Activated gamma-delta T cell treated with anti-CD3 and anti-CD28 coated beads, Interleukin-2, amount 50 U/mL, for 16 hours (primary cell): ENCODE data around the gene PRKCZ.

Experiments
- DNase-seq: peaks from one replicate; pipeline ENCODE4 v3.0.0-alpha.2; 2020; ENCODE audit warnings: low read depth

Gene PRKCZ

DNA sequence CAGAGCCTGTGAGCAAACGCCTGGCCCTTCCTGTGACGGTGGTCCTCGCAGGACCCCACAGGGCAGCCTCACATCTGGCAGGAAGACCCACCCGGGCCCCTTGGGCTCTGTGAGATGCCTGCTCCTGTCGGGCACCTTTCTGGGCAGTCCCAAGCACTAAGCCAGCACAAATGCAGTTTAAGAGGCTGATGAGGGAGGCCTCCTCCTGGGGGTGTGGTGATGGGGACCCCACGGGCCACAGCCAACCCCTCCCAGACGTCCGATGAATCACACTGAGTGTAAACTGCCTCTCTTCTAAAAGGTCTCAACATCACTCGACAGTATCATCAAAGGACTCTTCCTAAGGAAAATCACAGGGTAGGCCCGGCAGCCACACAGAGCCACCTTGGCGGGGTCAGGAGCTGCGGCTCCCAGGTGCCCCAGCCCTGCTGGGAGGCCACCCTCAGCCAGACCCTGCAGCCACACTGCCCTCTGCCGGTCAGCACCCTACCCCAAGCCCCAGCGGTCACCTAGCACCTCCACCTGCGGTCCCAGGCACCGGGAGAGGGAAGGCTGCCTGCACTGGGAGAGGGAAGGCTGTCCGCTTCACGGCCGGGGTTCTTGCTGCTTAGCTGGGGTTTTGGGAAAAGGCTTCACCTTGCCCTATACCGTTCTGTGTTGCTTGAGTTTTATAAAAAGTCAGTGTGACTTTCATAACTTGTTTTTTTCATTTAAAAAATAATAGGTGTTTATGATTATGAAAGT, 3.9 kb upstream of the PRKCZ start:
- DNase-seq = no peak

DNA sequence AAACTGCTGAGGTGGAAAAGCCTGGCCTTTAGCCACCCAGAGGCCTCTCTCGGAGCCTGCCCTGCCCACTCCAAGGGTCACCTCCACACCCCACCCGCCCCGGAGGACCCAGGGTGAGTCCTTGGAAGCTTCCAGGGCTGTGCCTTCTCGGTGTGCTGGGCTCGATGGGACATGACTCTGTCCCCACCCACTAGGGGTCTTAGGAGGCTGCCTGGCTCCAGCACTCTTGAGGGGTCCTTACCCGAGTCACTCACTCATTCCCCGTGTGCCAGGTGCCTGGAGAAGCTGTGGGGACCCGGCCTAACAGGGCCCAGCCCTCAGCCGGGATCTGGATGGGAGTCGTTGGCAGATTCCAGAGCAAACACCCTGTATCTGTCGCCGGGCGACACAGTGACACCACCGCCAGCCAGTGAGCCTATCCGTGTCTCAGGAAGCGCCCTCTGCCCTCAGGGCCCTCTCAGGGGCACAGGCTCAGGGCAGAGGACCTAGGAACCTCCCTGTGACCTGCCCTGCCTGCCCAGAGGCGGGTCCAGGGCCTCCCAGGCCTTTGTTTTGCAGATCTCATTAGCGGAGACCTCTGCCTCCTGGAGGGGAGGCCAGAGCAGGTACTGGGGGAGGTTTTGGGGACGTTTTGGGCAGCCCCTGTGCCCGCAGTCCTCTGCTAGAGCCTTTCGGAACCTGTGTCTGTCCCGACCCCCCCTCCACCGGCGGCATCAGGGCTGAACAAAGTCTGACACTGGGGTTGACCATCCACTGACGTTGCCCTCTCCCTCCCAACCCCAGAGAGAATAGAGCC, 3.1 kb upstream of the PRKCZ start:
- no peak for DNase-seq

DNA sequence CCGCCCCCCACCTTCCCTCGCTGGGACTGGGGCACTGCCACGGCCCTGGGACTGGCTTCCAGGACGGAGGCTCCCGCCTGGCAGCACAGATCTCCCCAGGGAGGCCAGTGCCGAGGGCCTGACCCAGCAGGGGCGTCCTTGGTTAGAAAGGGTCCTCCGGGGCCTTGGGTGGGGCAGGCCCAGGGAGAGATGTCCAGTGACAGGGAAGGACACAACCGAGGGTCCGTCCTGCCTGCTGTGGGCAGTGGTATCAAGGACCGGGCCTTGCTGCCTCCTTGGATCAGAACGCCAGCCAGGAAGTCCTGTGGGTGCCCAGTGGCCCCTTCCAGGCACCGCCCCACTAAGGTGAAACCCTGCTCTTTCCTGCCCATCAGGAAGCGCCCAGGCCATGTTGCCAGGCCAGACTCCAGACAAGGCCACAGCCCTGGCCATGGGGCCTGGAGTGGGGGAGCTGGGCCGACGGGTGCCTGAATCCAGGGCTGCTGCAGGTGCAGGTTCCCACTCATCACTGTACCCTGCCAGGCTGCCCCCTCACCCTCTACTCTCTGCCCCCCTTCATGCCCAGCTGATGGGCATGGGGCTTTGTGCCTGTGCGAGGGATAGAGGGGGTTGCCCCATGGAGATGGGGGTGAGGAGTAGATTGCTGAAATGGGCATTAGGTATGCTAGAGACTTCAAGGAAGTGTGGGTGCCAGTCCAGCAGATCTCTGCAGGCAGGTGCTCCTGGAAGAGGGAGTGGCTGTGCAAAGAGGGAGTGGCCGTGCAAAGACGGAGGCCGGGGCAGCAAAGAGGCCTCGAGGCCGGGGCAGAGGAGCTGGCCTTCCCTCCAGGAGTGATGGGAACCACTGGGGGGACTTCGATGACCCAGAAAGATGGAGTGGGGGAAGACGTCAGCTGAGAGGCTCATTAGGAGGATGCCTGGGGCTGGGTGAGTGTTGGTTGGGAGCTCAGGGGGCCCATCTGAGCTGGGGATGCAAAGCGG, 2.2 kb upstream of the PRKCZ start:
- no peak for DNase-seq

DNA sequence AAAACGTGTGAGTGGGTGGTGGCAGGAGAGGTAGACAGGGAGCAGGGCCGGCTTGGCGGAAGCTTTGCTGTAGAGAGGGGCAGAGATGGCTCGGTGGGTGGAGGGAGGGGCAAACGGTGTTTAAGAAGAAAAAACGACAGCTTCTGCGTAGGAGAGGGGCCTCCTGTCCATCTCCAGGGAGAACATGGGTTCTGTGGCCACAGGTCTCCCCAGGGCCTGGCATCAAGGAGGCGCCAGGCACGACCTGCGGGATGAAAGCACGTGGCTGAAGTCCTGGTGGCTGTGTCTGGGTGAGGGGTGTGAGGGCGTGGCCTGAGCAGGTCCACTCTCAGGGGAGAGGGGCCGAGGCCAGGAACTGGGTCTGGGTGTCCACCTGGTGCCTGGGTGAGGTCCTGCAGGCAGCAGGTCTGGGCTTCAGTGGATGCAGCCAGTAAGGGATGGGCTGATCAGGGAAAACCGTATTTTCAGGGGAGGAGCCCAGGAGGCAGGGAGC, 940 bp upstream of the PRKCZ start:
- DNase-seq = no peak

DNA sequence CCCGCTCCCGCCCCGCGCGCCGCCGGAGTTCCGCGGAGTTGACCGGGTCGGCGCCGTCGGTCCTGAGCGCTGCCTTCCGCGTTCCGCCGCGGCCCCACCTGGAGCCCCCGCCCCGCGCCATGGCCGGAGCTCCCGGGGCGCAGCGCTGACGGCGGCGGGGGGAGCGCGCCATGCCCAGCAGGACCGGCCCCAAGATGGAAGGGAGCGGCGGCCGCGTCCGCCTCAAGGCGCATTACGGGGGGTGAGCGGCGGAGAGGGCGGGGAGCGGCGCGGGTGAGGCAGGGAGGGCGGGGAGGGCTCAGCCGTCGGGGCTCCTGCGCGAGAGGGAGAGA, 216 bp downstream of the PRKCZ start:
- DNase-seq = no peak

DNA sequence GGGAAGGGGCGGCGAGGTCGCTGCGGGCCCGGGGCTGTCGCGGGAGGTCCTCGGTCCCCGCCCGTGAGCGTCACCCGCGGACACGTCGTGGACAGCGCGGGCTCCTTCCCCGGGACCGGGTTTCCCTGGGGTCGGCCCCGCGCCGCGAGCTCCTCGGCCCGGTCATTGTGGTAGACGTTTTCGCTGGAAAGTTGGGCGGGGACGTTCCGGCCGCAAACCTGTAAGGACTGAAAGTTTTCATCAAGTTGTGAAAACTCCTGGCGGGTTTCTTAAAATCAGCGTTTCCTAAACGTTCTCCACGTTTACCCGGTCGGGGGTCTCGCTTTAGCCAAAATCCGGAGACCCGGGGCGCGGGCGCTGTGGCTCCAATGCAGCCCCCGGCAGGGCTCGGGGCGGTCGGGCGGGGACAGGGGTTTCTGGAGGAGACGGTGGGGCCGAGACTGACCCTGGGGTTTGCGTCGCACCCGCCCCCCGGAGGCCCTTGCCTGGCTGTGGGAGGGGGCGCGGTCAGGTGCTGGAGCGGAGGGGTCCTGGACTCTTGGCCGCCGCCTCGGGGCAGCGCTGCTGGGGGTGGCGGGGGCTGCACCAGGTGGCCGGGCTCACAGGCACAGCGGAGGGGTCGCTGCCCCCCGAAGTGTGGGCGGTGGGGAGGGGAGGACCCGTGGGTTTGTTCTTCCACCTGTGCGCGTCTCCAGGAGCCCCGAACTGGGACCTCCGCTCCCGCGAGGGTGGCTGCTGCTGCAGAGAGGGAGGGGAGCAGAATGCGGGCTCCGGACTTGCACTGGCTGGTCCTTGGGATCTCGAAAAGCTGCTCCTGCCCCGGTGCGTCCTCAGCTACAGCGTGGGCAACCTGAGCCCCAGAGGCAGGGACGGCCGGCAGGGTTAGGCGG, 827 bp downstream of the PRKCZ start:
- no peak for DNase-seq

DNA sequence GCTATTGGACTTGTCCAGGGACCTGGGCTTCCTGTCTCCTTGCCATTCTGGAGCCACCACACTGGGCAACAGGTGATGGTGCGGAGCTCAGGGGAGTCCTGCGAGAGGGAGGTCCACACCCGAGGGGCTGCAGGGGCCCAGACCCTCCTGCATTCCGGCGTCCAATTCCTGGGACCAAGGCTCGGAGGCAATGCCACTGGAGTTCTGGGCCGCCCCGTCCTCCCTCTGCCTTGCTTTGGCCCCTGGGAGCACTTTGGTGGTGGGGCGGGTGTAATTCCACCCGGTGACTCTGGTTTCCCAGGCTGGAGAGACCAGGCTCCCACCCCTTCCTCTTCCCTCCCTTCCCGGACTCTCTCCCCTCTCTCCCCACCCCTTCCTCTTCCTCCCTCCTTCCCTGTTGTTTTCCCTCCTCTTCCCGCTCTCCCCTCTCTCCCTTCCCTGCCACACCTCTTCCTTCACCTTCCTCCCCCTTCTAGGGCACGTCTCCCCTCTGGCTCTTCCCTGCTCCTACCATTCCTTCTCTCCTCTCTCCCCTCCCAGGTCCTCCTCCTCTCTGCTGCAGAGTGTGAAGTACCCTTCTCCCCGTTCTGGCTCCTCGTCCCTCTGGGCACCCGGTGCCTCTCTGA, 2.0 kb downstream of the PRKCZ start:
- DNase-seq = no peak

DNA sequence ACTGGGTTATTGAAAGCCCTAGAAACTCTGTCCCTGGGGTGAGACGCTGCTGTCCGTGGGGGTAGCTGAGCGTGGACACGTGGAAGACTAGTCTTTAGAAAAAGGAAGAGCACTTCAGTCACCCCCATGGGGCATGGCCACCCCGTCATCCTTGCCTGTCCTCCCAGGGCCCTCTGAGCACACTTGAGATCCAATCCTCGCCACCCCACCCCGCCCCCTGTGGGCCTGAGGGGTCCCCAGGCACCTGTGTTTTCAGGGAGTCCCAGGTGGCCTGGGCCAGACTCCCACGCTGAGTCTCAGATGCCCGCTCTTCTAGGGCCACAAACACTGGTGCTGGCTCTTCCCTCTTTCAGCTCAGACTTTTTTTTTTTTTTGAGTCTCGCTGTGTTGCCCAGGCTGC, 2.5 kb downstream of the PRKCZ start:
- DNase-seq = no peak

DNA sequence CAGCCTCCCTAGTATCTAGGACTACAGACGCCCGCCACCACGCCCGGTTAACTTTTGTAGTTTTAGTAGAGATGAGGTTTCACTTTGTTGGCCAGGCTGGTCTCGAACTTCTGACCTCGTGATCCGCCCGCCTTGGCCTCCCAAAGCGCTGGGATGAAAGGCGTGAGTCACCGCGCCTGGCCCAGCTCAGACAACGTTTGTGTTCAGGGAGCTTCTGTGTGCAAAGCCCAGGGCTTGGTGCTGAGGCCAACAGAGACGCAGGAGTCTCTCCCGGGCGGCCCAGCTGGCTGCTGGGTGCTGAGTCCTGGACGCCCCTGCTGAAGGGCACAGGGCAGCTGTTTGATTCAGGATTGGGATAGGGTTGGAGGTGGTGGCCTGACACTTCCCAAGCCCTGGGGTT, 3.0 kb downstream of the PRKCZ start:
- no peak for DNase-seq

DNA sequence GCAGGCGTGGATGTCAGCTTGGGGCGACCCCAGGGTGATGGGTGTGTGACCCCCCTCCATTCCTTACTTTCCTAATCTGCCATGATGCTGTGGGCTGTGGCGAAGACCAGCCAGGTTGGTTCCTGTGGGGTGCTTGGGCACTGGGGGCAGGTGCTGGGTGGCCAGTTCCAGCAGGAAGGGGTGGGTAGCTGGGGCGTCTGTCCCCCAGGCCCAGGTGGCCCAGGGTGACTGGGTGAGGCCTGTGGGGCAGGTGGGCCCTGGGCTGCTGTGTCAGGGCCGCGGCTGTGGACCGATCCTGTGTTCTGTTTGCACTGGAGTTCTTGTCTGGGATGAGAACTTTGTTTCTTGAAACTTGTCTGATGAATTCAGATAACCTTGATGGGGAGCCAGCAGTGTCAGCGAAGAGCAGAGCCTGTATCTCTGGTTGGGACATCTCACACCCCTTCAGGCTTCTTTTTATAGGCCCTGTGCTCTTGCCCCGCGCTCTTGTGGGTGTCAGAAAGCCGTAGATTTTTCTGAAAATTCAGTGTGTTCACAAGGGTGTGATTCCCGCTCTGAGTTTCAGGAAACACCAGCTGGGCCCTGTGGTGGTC, 3.7 kb downstream of the PRKCZ start:
- DNase-seq = no peak

DNA sequence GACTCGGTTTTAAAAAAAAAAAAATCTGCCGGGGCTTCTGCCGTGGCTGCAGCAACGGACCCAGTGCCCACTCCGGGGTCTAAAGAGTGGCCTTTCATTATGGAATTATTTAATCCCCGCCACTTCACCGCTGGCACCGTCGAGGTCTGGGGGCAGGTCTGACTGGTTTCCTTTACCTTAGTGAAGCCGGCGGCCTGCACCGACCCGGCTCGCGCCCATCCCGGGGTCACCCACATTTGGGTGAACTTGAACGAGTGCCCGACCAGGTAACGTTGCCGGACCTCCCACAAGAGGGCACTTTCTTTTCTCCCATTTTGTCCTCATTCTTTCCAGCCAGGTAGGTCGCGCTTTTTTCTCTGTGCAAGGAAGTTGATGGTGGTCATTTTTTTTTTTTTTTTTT, 4.3 kb downstream of the PRKCZ start:
- DNase-seq = no peak

DNA sequence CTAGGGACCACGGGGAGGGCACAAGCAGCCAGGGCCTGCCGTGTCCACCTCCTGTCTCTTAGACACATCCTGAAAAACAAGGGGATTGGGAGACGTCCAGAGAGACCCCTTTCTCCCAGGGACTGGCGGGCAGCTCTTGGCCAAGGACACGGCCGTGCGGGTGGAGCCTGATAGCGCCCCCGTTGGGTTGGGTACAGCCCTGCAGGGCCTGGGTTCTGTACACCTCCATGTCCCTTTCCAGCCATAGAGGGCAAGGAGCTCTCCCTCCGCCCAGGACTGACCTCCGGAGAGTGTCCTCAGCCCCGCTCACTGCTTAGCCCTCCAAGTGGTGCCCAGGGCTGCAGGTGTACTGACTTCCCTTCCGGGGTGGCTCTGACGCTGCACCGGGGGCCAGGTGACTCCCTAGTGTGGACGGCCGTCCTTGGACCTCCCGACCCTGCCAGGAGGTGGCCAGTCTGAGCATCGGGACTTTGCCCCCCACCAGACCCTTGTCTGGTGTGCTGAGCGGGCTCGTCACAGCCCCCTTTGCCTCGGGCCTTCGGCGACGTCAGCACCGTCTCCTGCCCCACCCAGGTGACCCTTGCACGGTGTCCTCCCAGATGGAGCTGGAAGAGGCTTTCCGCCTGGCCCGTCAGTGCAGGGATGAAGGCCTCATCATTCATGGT, 5.8 kb downstream of the PRKCZ start:
- no peak for DNase-seq

DNA sequence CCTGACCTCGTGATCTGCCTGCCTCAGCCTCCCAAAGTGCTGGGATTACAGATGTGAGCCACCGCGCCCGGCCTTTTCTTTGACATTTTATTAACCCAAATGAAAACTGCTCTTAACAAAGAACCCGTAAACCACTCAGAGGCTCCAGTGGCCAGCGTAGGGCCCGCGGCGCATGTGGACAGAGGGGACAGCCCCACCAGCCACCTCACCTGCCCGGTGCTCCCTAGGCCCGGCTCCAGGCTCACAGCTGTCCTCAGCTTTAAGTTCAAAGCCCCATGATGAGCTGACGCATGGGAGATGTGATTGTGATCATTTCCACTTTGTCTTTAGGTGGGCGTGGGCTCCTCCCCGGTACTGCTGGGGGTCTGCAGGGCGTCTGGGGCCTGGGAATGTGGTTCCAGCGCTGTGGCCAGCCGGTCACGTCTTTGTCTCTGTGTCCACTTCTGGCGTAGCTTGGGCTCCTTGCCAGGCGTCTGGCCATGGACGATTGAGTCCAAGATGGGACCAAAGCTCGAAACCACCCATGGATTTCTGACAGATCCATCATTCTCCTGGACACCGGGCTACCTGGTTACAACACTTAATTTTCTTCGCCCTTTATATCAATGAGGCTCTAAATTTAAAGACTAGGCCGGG, 6.9 kb downstream of the PRKCZ start:
- DNase-seq = no peak

DNA sequence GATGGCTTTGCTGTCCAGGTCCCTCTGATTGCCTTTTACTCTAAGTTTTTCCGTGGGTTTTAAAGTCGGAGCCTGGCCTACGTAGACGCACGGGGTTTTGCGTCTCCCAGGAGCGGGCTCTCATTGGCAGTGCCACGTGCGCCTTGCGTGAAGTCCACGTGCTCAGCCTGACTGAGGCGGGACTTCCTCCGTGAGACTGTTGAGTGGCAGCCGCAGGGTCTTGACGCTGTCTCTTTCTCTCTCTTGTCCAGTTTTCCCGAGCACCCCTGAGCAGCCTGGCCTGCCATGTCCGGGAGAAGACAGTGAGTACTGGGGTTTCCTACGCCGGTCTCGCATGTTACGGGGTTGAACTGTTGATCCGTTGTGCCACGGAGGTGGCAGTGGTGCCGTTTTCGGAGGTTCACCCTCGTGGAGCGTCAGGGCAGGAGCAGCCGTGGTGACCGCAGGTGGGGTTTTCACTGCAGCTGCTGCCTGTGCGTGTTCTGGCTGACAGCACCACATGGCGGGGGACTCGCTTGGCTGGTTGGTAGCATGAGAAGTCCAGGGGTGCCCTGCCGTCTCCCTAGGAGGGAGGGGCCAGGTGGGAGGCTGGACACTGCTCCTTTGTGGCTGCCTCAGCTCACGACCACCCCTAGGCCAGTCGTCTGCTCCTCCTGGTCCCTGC, 9.2 kb downstream of the PRKCZ start:
- no peak for DNase-seq

DNA sequence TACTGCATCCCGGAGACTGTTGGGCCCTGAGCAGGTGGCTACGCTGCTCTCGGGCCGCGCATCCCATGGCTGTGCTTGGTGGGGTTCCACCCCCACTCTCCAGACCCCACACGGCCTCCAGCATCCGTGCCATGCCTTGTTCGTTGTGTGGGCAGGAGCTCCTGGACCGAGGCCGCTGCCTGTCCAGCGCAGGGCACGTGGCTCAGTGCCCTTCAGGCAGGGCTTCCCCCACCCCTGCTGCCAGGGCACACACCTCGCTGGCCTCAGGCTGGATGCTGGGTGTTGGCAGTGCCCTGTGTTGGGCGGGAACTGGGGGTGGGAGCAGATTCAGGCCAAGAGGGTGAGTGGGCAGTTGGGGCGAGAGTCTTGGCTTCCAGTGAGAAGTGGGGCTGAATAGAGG, 9.9 kb downstream of the PRKCZ start:
- DNase-seq = no peak

DNA sequence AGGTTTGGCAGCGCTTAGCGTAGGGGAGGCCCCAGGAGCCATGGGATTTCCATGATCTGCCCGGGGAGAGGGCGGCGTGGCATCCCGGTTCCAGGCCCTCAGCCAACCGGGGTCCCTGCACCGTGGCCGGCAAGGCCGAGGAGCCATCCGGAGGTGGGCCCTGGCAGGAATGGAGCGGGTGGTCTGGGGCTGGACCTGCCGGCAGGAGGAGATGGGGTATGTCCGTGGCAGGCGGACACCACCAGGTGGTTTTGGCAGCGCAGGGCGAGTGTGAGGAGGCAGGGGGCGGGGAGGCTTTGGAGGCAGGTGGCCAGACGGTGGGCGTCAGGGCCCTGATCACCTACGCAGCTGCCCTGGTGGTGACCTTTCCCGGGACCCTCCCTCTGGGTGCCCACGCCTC, 10.3 kb downstream of the PRKCZ start:
- no peak for DNase-seq

DNA sequence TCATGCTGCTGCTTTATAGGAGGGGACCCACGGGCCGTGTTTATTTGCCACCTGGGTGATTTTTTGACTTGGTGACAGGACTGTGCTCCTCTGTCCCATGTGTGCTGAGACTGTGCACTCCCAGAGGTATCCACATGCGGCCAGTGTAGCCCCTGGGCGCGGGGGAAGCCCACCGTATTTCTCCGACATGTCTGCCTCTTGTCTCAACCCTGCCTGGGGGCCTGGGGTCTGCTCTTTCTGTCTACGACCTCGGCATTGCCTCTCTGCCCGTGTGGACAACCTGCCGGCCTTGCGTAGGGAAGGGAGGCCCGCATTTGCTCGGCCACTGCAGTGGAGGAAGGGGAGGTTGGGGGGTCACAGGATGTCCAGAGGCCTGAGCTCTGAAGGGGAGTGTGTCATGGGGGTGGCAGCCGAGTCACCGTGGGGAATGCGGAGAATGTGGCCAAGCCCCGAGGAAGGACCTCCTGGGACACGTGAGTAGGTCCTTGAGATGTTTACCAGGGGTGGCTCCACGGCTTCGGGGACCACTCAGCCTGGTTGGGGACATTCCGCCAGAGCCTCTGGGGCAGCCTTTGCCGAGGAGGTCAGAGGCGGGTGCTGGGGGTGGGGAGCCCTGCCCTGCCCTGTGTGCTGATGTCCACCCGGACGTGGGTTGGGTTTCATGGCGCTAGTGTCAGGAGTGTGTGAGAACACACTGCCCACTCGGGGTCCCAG, 11.0 kb downstream of the PRKCZ start:
- no peak for DNase-seq

DNA sequence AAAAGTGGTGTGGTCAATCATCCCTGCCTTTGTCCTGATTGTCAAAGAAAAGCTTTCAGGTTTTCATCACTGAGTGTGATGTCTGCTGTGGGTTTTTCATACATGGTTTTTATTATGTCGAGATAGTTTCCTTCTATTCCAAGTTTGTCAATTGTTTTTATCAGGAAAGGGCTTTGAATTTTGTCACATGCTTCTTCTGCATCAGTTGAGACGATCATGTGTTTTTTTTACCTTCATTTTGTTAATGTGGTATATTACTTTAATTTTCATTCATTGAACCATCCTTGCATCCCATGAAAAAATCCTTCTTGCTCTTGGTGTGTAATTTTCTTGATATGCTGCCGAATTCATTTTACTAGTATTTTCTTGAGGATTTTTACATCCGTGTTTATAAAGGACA, 15.5 kb downstream of the PRKCZ start:
- no peak for DNase-seq
